Cortex of kidney (tissue), 1 donor: Measurements from ENCODE around the gene ADPRS.

Source experiments
- DNase-seq: peaks from one replicate; lab custom pipeline; 2025; lab: John Stamatoyannopoulos, UW

Gene ADPRS

GRCh38 chr1:36087233-36088123 is 1.2 kb upstream of the ADPRS start:
- DNase-seq, result no peak

GRCh38 chr1:36088265-36088576 is 471 bp upstream of the ADPRS start:
- no peak for DNase-seq

GRCh38 chr1:36089393-36090121 is 865 bp downstream of the ADPRS start:
- DNase-seq, result no peak

GRCh38 chr1:36091141-36091540 is 2.4 kb downstream of the ADPRS start:
- no peak for DNase-seq

- DNase-seq, result no peak
Observed at GRCh38 chr1:36091698-36092097, 3.0 kb downstream of the ADPRS start.

GRCh38 chr1:36092166-36092797 is 3.6 kb downstream of the ADPRS start:
- DNase-seq, result no peak

GRCh38 chr1:36092798-36093185 is 4.1 kb downstream of the ADPRS start:
- DNase-seq, result no peak

- DNase-seq, result no peak
Observed at GRCh38 chr1:36093226-36093625, 4.5 kb downstream of the ADPRS start.

- no peak for DNase-seq
Observed at GRCh38 chr1:36093929-36094328, 5.2 kb downstream of the ADPRS start.

GRCh38 chr1:36094621-36095061 is 5.9 kb downstream of the ADPRS start:
- no peak for DNase-seq

- DNase-seq, result no peak
Observed at GRCh38 chr1:36095760-36096405, 7.2 kb downstream of the ADPRS start.

GRCh38 chr1:36096500-36097432 is 8.1 kb downstream of the ADPRS start:
- no peak for DNase-seq

GRCh38 chr1:36097693-36098585 is 9.2 kb downstream of the ADPRS start:
- no peak for DNase-seq

- DNase-seq, result no peak
Observed at GRCh38 chr1:36098650-36099365, 10.1 kb downstream of the ADPRS start.

- no peak for DNase-seq
Observed at GRCh38 chr1:36099681-36100341, 11.1 kb downstream of the ADPRS start.

GRCh38 chr1:36100376-36100775 is 11.7 kb downstream of the ADPRS start:
- DNase-seq, result no peak

- no peak for DNase-seq
Observed at GRCh38 chr1:36101546-36101945, 12.9 kb downstream of the ADPRS start.

GRCh38 chr1:36106269-36106668 is 17.6 kb downstream of the ADPRS start:
- no peak for DNase-seq

GRCh38 chr1:36107394-36107793 is 18.7 kb downstream of the ADPRS start:
- no peak for DNase-seq
